Measurements from ENCODE around the gene EFNA5. TPM values are rescaled to one million over a fixed set of nuclear protein-coding genes. Genes with fewer than 3 reads are reported as not detected.

The EFNA5 gene
- total and polyA plus RNA-seq, 10 of the 15 experiments (the other 5 are each of a cell fraction or from before 2014, with no cell fraction given) = 0.19 to 12.6 (median 3.9) TPM

DNA sequence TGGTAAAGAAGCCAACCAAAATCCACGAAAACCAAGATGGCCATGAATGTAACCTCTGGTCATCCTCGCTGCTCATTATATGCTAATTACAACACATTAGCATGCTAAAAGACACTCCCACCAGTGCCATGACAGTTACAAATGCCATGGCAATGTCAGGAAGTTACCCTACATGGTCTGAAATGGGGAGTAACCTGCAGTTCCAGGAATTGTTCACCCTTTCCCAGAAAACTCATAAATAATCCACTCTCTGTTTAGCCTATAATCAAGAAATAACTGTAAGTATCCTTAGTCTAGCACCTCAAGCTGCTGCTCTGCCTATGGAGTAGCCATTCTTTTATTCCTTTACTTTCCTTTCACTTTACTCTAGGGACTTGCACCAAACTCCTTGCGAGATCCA, 160.6 kb downstream of the EFNA5 start:
- Histone ChIP-seq H3K27me3 (replicated peaks in 1 of 2; ENCODE audit: control insufficient read depth in 2 of 2, insufficient read depth in 2 of 2, low read length in 1 of 2) (no peaks in the 10 kb centered on the region), H3K9me3 (replicated peaks; ENCODE audit: control insufficient read depth, insufficient read depth, low read length) (no peaks in the 10 kb centered on the region), H3K4me2 (ENCODE audit: control insufficient read depth, insufficient read depth) (no peak overlapping the region), H3K9ac (ENCODE audit: control insufficient read depth, insufficient read depth, low read length) (no peak overlapping the region), H4K20me1 (ENCODE audit: control insufficient read depth, insufficient read depth) (no peaks in the 10 kb centered on the region), H3K27ac (ENCODE audit: control insufficient read depth, insufficient read depth) (no peak overlapping the region), H2AFZ (ENCODE audit: control insufficient read depth, low read depth, low read length) (no peak overlapping the region), H3K36me3 (ENCODE audit: control insufficient read depth in 2 of 2, insufficient read depth in 2 of 2, low read length in 1 of 2) (no peaks in the 10 kb centered on the region), H3K4me1 (ENCODE audit: control insufficient read depth, insufficient read depth, low read length) (peaks cover 7% of the 10 kb centered on the region), H3K4me3 (no peak overlapping the region), H3K79me2 (ENCODE audit: control insufficient read depth, insufficient read depth, low read length) (peaks cover 12% of the 10 kb centered on the region)
- DNase-seq (ENCODE audit: low read depth, low spot score) (no peak), ATAC-seq (no peak), FAIRE-seq (no peak)
- ChIA-PET RAD21 (ENCODE audit: unreplicated experiment) (no interaction called here), SMC1A (ENCODE audit: uncharacterized antibody, unreplicated experiment) (interaction anchor here (2.4 kb wide), 1 partner anchor 10 kb away, joined by 9 read pairs; no protein-coding TSS in a partner anchor), CTCF (no interaction called here), POLR2A (no interaction called here)
- no TSS peak for BruUV-seq (replicated peaks)
- in situ Hi-C loops (cut with MboI) = no loop called here
- WGBS (ENCODE audit: insufficient coverage, insufficient replicate concordance, low lambda C conversion rate, missing lambda C conversion rate) = 38% methylated on average over 3 of the region's 3 CpGs
- TF ChIP-seq BACH1 (IDR thresholded peaks at IDR 0.05; ENCODE audit: borderline replicate concordance) = no peak
- no peak for TF ChIP-seq CEBPB (IDR thresholded peaks at IDR 0.05; ENCODE audit: borderline replicate concordance in 1 of 2, low read depth in 2 of 2, low read length in 2 of 2)
- no peak for TF ChIP-seq ATF3 (IDR thresholded peaks at IDR 0.05; ENCODE audit: borderline replicate concordance, extremely low read depth, low read depth, low read length)
- no peak for TF ChIP-seq WRNIP1 (IDR thresholded peaks at IDR 0.05; ENCODE audit: borderline replicate concordance, low read depth, low read length)
- TF ChIP-seq HCFC1 (IDR thresholded peaks at IDR 0.05; ENCODE audit: low read length) = no peak
- TF ChIP-seq MAX (IDR thresholded peaks at IDR 0.05; ENCODE audit: low read depth, low read length) = no peak
- TF ChIP-seq RUNX3 (IDR thresholded peaks at IDR 0.05; ENCODE audit: low read length) = no peak
- TF ChIP-seq PRDM15 (CRISPR knock-in tag; IDR thresholded peaks at IDR 0.05) = no peak
- TF ChIP-seq, protein P1, sequence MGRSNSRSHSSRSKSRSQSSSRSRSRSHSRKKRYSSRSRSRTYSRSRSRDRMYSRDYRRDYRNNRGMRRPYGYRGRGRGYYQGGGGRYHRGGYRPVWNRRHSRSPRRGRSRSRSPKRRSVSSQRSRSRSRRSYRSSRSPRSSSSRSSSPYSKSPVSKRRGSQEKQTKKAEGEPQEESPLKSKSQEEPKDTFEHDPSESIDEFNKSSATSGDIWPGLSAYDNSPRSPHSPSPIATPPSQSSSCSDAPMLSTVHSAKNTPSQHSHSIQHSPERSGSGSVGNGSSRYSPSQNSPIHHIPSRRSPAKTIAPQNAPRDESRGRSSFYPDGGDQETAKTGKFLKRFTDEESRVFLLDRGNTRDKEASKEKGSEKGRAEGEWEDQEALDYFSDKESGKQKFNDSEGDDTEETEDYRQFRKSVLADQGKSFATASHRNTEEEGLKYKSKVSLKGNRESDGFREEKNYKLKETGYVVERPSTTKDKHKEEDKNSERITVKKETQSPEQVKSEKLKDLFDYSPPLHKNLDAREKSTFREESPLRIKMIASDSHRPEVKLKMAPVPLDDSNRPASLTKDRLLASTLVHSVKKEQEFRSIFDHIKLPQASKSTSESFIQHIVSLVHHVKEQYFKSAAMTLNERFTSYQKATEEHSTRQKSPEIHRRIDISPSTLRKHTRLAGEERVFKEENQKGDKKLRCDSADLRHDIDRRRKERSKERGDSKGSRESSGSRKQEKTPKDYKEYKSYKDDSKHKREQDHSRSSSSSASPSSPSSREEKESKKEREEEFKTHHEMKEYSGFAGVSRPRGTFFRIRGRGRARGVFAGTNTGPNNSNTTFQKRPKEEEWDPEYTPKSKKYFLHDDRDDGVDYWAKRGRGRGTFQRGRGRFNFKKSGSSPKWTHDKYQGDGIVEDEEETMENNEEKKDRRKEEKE (IDR thresholded peaks at IDR 0.05) = no peak
- TF ChIP-seq BRCA1 (IDR thresholded peaks at IDR 0.05; ENCODE audit: low read depth, low read length) = no peak
- no peak for TF ChIP-seq HDAC2 (IDR thresholded peaks at IDR 0.05)
- TF ChIP-seq SMAD1 (IDR thresholded peaks at IDR 0.05; ENCODE audit: low read depth, partially characterized antibody) = no peak
- no peak for TF ChIP-seq TAF1 (IDR thresholded peaks at IDR 0.05; ENCODE audit: borderline replicate concordance, low read depth, low read length)
- intact Hi-C loops (cut with micrococcal nuclease; ENCODE audit: unreplicated experiment) = no loop called here
